Thyroid gland (tissue), 4 donors: Measurements from ENCODE around the gene ADAMTS9.

Experiments used
- POLR2A ChIP-seq, 2 donors: fragments of 450-650 bp; IDR thresholded peaks; one replicate each; pipeline ENCODE4 v1.6.1; 2017; ENCODE audit warnings: antibody characterized with exemption in 2 of 2, mild to moderate bottlenecking in 2 of 2, moderate library complexity in 1 of 2
- TF ChIP-seq, protein P1 (sequence below), 6 experiments: fragments of 200-600 bp in 3 of 6; fragments of 450-650 bp in 3 of 6; sonication (generic) in 3 of 6; IDR thresholded peaks; one replicate each; pipeline ENCODE4 v1.5.1; 2016 to 2019; ENCODE audit warnings: antibody characterized with exemption in 6 of 6, mild to moderate bottlenecking in 2 of 6, inconsistent platforms in 1 of 6, moderate library complexity in 1 of 6

DNA sequence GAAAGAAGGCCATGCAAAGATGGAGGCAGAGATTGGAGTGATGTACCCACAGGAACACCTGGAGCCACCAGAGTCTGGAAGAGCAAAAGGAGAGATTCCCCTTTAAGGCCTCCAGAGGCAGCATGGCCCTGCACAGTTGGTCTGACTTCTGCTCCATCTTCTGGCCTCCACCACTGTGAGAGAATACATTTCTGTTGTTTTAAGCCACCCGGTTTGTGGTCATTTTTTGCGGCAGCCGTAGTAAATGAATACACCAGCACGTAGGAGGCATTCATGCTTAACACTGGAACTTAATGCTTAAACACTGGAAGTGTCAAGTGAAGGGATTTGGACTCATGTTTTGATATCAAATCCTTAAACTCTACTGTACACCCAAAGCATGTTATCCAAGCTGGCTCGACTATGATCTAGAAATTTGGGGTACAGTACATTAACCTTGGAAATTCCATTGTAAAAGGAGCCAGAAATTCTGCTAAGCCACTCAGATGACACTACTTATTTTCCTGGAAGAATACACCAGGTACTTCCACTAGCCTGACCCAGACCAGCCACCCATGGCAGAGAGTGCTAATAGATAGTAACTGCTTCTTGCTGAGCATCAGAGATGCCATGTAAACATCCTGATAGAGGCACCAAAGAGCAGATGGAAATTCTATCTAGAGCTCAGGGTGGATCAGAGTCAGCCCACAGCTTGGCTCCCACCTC is 190.9 kb downstream of the ADAMTS9 start:
- TF ChIP-seq, protein P1, sequence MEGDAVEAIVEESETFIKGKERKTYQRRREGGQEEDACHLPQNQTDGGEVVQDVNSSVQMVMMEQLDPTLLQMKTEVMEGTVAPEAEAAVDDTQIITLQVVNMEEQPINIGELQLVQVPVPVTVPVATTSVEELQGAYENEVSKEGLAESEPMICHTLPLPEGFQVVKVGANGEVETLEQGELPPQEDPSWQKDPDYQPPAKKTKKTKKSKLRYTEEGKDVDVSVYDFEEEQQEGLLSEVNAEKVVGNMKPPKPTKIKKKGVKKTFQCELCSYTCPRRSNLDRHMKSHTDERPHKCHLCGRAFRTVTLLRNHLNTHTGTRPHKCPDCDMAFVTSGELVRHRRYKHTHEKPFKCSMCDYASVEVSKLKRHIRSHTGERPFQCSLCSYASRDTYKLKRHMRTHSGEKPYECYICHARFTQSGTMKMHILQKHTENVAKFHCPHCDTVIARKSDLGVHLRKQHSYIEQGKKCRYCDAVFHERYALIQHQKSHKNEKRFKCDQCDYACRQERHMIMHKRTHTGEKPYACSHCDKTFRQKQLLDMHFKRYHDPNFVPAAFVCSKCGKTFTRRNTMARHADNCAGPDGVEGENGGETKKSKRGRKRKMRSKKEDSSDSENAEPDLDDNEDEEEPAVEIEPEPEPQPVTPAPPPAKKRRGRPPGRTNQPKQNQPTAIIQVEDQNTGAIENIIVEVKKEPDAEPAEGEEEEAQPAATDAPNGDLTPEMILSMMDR (IDR thresholded peaks at IDR 0.05) = no peak
- TF ChIP-seq POLR2A (IDR thresholded peaks at IDR 0.05) = no peak
